Measurements from ENCODE around the gene TTK.

The TTK gene

GRCh38 chr6:80091506-80091905, 87.1 kb downstream of the TTK start:
- no peak for TF ChIP-seq CTCF (IDR thresholded peaks at IDR 0.05)

Measured in LNCAP (cell line).